ENCODE results near the gene SLC6A7.

Gene SLC6A7

DNA sequence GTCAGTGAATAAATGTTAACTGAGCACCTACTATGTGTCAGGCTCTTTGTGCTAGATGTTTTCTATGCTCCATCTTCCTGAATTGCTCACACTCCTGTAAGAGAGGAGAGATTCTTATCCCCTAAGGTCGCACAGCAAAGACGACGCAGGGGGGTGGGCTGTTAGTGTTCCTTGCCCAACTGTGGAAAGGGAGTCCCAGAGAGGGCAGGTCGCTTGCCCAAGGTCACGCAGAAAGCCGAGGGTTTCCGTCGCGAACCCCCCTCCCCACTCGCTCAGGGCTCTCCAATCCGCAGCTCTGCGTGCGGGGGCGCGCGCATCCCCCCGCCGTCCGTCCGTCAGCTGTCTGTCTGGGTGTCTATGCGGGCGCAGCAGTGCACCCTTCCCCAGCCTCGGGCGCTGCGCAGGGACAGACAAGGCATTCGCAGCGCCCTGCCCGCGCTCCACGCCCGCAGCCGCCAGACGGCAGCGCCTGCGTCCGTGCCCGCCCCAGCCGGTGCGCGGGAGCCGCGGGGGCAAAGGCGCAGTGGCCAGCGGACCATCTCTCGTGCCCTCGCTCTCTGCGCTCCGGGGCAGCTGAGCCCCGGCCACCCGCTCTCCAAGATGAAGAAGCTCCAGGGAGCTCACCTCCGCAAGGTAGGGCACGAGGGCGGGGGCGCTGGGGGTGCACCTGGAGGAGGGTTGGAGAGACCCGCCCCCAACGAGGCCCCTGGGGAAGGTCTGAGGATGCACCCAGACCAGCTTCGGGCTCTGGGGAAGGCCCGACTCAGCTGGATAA is at the start of gene SLC6A7:
SLC6A7 (plus strand) TSS at position 335 of the 775 bp plus-strand sequence; CDS start at position 601, 266 bp downstream.
- DNase-seq, result no peak

- no peak for DNase-seq
Observed at GRCh38 chr5:150140830-150141229, 49.0 kb upstream of the SLC6A7 start.

DNA sequence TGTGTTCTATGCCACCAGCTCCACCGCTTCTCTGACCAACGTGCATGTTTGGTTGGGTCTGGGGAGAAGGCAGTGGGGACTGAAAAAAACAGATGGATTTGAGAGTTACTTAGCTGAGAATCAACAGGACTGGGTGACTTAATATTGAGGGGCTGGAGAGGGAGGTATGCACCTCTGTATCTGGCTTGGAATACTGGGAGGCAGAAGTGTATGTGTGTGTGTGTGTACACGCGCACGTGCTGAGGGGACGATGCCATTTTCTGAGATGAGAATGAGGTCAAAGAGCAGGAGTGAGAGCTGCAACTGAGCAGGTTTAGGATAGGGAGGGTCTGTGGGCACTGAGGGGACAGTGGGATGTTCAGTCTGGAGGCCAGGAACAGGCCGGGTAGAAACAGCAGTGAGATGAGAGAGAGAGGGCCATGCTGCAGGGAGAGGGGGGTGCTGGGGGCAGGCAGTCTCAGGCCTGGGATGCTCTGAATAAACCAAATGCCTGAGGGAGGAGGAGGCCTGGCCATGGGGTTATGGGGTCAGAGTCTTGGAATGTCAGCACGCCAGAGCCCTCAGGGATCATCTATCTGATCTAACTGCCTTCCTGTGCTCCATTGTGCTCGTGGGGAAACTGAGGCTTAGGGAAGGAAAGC is 48.2 kb upstream of the SLC6A7 start:
- no peak for DNase-seq

GRCh38 chr5:150142185-150142958 is 47.5 kb upstream of the SLC6A7 start:
- no peak for DNase-seq

GRCh38 chr5:150142959-150143349 is 46.9 kb upstream of the SLC6A7 start:
- DNase-seq, result no peak

DNA sequence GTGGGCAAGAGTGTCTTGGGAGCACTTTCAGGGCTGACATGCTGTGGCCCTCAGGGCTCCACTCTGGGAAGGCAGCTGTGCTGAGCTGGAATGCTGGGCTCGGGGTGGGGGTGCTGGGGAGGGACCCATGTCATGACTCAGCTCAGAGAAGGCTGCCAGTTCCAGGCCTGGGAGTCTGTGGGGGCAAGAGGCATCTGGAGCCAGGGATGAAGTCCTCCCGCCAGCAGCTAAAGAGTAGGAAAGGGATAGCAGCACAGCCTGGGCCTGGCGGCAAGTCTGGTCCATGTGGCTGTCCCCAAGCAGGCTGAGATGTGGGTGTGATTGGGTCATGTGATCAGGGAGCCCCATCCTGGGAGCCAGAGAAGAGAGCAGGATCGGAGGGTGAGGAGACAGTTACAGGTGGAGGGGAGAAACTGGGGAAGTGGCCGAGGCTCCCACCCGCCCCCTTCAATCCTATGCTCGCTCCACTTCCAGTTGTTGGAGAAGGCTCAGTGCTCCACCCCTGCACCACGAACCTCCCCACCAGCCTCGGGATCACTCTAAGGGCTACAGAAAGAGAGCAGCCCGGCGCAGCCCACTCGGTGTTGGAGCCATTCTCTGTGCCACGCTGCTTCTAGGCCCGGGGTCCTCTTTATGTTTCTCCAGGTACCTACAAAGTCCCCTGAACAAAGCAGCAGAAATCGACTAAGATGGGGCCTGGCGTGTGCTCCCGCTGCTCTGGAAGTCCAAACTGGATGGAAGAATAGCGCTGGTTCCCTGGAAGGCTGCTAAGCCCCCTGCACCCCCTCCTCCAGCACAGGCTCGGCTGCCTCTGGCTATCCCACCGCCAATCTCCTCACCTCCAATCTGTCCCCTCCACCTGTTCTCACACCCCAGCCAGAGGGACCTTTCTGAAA is 46.3 kb upstream of the SLC6A7 start:
- peak in 1 of 2 experiments; percentile 43 for DNase-seq

DNA sequence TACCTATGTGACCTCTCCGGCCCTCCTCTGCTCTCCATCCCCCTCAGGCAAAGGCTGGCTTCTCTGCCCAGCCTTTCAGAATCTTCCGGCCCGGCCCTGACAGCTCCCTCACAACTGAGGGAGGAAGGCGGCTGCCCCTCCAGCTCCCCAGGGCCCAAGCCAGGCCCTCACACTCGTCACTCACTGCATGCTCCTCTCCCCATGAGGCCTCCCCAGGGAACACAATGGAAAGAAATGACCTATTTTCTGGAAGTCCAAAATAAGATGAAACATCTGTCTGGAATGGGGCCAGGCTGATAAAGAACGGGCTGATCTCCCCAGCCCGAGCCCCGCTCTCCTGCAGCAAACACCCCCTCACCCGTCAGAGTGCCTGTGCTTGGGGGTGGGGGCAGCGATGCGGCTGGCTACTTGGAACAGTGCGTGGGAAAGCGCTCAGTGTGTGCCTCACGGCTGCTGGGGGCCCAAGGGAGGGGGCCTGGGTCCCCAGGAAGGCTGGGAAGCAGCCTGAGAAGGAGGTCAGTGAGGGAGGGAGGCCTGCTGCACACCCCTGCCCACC is 45.5 kb upstream of the SLC6A7 start:
- DNase-seq, result no peak

- DNase-seq, result no peak
Observed at GRCh38 chr5:150144879-150145278, 45.0 kb upstream of the SLC6A7 start.

DNA sequence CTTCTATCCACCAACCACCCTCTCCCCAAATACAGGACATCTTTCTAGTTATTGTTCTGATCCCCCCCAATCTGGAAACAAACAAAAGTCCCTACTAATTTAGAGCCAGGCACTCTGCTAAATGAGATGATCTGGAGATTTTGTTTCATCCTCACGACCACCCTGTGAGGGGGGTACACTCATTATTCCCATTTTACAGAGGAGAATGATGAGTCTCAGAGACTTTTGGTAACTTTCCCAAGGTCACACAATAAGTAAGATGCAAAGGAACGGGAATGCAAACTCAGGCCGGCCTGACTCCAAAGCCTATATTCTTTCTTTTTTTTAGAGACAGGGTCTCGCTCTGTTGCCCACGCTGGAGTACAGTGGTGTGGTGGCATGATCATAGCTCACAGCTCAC is 43.6 kb upstream of the SLC6A7 start:
- no peak for DNase-seq

DNA sequence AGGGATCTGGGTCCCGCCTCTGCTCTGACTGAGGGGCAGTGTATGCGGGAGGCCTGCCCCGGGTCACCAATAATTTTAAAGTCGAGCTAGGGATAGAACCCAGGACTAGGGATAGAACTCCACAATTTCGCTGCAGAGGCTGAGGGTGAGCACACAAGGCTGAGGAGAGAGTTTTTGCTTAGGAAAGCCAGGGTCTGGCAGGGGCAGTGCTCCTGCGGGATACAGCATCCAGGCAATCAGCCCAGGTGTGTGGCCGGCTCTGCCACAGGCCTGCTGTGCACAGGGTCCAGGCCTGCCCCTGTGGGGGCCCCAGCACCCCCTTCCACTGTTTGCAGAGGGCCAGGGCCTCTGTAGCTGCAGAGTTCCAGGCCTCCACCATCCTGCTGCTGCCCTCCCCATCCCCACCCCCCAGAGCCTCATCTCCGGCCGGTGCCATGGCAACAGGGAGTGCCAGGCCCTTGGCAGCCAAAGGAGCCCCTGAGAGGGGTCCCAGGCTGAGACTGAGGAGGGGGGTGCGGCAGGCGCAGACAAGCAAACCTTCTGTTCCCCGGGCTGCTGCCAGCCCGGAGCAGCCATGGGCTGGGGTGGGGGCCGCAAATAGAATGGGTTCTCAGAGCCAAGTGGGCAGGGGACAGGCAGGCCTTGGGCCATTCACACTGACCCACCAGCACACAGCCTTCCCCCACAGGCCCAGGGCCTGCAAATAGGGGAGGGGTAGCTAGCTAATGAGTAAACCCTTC is 42.8 kb upstream of the SLC6A7 start:
- peak; percentile 66 to 83 for DNase-seq

DNA sequence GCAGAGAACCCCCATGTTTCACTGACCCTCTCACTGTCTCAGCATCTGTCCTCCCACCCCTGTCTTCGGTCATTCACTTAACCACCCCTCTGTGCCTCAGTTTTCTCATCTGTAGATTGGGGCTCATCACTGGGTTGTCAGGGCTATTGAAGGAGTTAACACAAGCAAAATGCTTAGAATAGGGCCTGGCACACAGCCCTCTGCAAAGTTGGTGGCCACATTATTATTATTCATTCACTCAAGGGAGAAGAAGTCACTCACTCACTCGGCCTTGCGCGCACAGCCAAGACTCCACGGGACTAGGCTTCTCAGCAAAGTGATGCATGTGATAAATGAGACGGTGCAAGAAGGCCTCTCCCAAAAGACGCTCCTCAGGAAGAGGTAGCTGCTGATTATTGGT is 42.2 kb upstream of the SLC6A7 start:
- DNase-seq, result peak; percentile 47 to 53

- peak; percentile 47 to 89 for DNase-seq
Observed at GRCh38 chr5:150148117-150148927, 41.5 kb upstream of the SLC6A7 start.

GRCh38 chr5:150149618-150150017 is 40.2 kb upstream of the SLC6A7 start:
- no peak for DNase-seq

DNA sequence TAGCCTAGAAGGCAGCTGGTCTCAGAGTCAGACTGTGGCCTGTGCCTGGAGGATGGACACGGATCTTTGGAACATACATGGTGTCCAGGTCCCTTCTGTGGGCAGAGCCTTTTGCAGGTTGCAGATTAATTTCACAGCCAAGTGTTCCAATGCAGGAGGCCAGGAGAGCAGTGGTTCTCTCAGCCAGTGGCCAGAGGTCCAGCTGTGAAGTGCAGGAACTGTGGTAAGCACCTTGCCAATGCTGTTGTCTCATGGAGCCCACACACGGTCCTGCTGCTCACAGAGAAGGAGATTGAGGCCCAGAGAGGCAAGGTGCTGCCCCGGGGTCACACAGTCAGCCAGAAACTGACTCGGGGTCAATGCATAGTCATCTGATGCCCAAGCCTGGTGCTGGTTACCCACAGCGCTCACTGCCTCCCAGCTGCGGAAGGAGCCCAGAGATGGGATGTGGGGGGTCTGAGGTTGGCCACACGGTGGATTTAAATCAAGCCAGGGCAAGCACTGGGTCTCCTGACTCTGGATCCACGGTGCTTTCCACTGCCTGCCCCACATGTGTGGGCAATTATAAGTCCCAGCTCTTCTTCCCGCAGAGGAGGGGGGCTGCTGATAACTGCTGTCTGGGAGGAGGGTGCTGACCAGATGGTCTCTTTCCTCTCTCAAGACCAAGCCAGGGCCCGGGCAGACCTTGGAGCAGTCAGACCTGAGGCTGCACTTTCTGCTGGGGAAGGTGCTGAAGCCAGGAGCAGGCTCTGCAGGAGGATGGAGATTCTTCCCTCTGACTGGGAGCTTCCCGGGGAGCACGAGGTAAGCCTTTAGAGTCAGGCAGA is 37.0 kb upstream of the SLC6A7 start:
- DNase-seq, result no peak

DNA sequence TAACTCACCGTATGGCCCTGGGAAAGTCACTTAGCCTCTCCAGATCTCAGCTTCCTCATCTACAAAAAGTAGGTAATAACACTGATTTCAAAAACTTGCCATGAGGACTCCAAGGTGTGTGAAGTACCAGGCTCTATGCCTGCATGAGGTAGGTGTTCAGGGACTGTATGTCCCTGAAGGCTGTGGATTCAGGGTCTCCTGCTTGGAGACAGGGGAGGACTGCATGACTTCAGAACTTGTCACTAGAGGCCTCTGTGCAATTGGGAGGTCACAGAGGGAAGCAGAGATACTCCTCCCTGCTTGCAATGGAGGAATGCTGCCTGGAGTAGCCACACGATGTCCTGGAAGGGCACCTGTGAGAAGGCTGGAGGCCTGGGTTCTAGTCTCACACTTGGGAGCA is 36.4 kb upstream of the SLC6A7 start:
- DNase-seq, result no peak

- DNase-seq, result no peak
Observed at GRCh38 chr5:150153957-150154617, 35.8 kb upstream of the SLC6A7 start.

GRCh38 chr5:150154618-150155128 is 35.2 kb upstream of the SLC6A7 start:
- peak in 1 of 2 experiments; percentile 10 for DNase-seq

DNA sequence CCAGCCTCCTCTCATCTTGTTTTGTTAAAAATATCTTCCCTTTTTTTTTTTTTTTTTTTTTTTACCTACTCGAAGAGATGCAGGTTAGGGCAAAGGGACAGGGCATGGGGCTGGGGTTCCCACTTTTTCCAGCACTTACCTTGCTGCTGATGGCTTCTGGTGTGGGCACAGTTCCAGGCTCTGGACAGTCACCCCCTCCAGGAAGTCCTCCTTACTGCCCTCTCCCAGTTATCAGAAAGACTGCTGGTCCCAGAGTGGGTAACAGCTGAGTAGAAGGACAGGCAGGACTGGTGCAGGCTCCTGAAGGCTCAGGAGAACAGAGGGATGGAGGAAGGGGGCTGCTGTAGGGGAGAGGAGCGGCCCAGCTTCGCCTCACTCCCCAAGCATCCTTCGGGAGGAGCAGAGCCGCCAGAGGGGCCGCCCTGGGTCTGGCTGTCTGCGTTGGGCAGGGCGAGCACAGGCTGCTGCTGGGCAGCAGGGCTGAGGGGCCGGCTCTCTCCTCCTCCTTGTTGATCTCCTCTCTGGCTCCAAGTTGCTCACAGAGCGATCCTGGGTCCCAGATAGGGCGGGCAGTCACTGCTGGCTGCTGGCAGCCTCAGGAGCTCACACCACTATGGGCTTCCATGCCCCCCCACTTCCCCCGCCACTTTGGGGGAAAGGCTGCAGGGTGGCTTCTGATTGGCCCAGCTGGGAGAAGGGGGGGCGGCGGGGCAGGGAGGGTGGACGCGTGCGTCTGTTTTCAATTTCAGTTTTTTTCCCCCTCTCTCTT is 34.4 kb upstream of the SLC6A7 start, which contains the start of gene PDGFRB:
PDGFRB (minus strand) TSS at position 588 of the 769 bp plus-strand sequence. CDS start 18,798 bp downstream, outside the sequence.
- no peak for DNase-seq
